HG03095 (cell line): ENCODE measurements around the gene RNU1-3.
"Not testable (repeated sequence)": the region's sequence is repeated elsewhere in the genome, so short reads cannot be mapped to it uniquely, and the experiment has no call there.

Experiments used
- ATAC-seq: cut with Tn5 transposase; IDR thresholded peaks from one replicate; pipeline ENCODE4 v1.9.1; 2021; ENCODE audit warnings: moderate library complexity; ENCODE audit not compliant: unreplicated experiment

The RNU1-3 gene

DNA sequence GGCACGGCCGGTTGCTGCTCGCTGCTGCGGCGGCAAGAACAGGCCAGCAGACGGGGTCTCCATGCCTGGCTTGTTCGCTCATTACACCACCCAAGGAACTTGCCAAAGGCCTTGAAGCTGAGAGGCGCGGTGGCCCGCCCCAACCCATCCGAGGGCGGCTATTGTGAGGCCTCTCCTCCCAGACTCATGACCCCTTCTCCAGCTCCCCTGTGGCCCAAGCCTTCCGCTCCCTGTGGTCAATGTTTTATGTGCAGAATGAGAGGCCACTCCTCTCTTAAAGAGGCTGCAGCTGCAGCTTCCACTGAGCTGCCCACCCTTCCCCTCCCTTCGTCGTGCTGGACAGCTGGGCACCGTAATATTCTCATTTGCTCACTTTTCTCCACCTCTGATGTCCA is 27.6 kb upstream of the RNU1-3 start:
- ATAC-seq: not testable (repeated sequence)

DNA sequence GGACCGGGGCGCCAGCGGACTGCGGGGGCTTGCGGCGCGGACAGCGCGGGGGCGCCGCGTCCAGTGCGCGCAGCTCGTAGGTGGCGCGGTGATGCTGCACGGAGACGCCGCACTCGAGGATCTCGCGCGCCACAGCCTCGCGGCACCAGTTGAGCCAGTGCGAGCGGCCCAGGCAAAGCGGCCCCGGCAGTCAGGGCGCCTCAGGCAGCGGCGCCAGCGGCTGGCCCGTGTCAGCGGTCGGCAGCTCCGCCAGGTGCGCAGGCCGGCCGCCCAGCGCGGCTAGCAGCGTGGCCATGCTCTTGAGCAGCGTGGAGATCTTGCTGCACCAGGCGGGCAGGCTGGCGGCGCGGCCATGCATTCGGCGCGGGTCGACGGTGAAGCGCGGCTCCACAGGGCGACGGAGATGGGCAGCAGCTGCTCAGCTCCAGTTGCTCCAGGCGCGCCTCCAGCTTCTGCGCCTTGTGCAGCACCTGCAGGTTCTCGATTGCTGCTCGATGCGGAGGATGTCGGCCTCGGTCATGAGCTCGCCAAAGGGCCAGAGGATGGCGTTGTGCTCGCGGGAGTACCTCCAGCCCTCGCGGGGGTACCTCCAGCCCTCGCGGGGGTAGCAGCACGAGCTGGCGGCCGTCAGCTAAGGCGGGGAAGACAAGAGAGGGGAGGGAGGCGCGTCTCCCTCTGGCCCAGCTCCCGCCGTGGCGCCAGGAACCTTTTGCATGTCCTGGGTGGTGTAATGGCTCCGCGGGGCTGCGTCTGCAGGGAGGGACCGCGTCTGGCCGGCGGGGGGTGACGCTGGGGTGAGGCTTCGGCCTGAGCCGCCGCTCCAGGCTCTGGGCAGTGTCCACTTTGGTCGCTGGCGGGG is 26.9 kb upstream of the RNU1-3 start:
- not testable (repeated sequence) for ATAC-seq

DNA sequence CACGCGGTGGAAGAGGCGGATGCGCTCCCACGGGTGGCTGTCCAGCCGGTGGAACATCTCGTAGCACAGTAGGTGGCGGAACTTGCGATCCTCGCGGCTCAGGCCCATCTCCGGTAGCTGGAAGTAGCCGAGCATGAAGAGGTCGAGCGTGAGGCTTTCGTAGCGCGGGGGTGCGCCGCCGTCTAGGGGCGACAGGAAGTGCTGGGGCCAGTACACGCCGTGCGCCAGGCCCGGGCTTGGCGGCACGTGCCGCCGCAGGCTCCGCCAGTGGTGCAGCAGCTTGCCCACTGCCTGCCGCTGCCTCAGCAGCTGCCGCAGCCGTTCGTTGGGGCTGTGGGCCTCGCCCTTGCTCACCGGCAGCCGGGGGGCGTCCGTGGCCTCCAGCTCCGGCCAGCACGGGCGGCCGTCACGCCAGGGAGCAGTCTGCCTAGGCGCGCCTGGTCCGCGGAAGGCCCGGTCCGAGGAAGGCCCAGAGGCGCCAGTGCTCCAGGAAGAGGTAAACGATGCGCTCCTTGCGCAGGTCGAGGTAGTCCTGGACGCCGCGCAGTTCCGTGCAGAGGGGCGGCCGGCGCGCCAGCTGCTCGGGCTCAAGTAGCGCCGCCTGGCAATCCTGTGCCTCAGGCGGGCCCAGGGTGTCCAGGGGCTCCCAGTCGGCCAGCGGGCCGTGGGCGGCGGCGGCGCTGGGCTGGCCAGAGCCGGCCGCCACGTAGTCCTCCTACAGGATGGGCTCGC is 26.1 kb upstream of the RNU1-3 start:
- not testable (repeated sequence) for ATAC-seq

DNA sequence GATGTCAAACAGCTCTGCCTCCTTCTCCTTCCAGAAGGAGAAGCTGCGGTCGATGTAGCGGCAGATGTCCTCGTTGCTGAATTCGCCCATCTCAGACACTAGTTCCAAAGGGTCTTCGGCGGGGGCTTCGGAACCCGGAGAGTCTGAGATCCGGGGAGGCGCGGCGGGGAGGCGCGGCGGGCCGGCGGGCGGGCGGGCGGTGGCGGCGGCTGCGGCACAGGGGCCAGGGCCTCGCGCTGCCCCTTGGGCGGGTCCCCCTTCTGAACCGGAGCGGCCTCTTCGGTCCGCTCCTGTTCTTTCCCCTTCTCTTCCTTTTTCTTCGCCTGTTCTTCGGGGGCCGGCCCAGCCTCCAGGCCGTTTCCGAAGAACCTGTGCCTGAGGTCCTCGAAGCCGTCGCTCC is 25.5 kb upstream of the RNU1-3 start:
- ATAC-seq: not testable (repeated sequence)

DNA sequence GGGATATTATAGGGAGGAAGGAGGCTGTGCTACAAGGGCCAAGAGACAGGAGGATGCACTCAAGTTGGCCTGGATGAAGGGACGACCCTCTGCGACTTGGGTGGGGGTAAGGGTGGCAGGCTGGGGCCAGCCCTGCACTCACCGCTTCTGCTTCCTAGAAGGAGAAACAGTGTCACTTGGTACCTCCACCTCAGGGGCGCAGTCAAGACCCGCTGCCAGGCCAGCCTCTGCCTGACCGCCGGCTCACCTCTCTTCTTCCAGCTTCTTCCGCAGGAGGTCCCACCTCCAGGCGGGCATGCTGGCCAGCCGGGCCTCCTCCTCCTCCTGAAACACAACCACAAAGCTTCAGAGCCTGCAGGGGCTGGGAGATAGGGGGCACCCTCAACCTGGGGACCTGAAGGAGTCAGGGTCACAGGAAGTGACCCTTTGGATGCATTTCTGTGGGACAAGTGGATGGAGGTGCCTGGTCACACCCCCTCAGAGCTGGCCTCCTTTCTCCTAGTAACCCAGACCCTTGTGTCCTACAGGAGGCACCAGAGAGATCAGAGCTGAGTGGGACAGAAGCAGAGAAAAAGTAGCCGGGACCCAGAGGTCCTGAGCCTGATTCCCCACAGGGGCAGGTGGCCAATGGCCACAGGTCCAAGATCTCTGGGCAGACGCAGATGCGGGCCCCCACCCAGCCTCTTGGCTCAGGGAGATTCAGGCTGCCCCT is 24.4 kb upstream of the RNU1-3 start:
- ATAC-seq: not testable (repeated sequence)

DNA sequence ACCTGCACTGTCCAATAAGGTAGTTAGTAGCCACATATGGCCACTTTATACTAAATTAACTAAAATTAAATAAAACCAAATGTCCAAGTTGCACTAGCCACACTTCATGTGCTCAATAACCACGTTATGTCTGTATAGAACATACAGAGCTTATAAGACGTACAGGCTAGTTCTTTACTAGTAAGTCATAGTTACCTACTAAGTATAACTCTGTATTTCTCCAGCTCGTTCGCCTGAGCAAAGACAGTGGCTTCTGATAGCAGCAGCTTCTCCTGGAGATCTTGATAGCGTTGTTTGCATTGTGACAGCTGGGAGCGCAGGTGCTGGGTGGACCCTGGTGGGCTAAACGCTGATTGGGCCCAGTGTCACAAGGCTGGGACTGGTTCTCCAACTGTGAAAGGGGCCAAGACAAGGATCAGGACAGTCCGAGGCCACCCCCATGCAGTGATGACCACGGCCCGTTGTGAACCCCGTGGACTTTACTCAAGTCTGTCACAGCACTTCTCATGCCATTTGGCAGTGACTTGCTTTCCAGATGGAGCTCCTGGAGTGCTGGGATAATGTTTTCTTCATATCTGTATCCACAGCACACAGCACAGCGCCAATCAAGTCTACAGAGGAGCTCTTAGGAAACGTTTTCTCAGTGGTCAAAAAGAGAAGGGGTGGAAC is 20.5 kb upstream of the RNU1-3 start:
- ATAC-seq: not testable (repeated sequence)

DNA sequence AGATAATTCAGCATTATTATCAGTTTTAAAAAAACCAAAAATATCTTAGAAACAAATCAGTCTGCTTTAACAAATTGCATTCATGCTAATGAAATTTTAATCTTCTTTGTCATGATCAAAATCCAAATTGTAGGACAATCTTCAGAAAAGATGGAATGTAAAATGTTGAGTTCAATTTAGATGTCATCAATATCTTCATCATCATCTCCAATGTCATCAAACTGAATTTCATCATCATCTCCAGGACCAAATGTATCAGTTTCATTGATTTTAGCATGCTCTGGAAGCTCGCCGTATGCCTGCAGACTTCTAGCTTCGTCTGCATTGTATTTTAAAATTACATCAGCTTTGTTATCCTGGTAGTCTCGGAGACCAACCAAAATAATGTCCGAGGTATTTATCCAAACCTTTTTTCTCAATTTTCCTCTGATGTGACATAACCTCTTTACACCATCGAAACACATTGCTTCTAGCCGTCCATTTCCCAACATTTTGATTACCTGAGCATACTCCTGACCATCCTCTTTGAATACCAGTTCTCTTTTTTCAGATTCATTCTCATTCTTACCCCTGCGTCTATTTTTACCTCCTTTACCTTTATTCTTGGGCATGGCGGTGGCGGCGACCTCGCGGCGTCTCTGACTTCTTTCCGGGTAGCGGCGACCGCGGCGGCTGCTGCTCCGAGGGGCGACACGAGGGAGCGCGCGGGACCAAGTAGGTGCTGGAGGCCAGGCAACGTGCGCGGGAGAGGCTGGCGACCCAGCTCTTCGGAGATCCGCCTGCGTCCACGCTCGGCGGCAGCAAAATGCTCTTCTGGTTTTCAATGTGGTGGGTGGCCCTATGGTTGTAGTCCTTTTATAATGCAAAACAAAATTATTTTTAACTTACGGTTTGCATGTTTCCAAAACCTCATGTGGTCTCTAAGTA is 19.0 kb upstream of the RNU1-3 start:
- ATAC-seq: not testable (repeated sequence)

DNA sequence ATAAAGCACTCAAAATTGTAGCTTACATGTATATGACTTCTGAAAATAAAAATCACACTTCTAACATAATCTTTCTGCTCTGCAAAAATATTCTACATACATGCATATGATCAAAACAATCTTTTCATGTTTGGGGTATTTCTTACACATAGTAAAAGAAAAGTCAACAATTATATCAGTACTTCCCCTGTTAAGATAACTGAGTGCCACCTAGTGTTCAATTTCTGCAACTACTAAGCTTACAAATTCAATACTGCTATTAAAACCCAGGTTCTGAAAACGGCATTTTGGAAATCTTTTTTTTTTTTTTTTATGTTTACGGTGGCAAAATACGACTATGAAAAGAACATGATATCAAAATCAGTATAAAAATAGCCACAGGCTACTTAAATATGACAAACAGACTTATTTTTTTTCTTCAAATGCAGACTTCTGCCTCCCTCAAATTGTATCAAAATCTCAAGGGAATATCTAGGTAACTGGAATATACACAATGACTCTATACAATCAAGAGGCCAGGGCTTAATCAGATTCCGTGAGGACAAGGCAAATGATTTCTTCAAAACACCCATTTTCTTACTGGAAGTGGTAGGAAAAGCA is 18.1 kb upstream of the RNU1-3 start:
- ATAC-seq: not testable (repeated sequence)

DNA sequence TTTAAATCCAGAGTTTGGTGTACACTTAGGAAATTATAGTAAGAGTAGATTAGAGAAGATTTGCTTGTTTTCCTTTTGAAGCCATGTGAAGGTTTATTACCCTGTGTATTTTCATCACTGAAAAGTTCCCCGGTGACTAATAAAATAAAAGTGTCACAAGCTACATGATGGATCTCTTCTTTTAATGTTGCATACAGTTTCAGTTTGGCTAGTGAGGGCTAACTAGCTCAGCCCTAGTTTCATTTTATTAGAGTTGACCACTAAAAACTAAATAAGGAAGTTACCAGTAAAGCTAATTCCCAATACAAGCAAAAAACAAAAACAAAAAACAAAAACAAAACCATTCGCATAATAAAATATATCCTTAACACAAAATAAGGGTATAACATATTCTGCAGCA is 17.4 kb upstream of the RNU1-3 start:
- ATAC-seq: not testable (repeated sequence)

DNA sequence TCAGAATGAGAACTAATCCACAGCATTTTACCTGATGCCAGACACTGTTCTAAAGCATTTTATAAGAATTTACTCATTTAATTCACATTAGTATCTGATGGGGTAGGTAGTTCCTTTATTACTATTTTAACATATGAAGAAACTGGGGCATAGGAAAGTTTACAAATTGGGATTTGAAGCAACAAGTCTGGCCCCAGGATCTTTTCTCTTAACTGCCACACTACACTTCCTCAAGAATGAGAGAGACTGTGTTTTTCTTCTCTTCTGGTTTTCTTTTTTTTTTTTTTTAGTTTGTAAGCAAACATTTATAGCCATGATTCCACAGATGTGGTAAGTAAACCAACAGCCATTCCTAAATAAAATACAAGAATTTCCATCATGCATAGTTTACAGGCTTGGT is 16.1 kb upstream of the RNU1-3 start:
- not testable (repeated sequence) for ATAC-seq

DNA sequence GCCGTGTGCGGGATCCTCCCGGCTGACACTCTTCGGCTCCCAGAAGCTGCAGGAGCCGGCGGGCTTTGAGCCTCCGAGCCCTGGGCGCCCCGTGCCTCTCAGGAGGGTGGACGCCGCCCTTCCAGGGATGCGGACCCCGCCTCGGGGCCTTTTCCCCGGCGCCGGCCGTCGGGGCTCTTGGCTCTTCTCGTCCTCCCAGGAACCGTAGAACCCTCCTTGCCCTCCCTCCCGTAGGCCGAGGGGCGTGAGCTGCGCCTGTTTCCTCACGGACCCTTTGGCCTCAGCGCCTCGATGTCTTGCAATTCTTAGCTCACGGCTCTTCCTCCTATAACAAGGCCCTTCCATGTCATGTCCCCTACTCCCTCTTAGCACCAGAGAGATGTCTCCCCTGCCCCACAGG is 13.6 kb upstream of the RNU1-3 start:
- ATAC-seq: not testable (repeated sequence)

DNA sequence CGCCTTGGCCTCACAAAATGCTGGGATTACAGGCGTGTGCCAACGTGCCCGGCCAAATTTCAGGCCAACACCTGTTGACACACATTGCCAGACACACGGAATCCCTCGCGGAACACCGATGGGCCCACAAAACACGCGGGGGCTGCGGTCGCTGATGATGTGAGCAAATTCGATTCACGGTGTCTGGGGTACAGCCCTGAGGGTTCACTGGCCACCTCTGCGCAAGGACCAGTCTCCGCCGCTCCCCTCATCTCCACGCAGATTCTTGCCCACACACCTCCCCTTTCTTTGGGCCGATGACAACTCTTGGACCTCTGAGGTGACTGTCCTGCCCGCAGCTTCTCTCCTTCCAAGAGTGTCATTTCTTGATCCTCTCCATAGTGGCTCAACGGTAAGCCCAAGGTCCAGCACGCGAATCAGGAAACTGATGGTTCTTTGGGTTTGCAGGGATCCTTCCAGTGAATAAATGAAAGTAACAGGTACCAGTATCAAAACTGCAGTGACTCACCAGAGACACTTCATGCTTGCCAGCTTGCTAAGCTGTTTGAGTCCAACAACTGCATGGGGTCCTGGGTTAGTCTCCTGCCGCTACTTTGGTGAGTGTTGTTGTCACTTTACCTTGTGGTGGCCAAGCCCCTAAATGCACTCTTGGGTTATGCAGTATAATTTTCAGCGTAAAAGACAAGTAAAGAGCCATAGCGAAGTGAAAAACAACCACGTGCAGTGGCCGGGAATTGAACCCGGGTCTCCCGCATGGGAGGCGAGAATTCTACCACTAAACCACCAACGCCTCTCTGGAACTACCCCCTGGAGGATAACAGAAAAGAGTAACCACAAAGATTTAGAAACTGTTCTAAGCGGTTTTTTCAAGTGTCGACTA is 11.0 kb upstream of the RNU1-3 start:
- no peak for ATAC-seq

DNA sequence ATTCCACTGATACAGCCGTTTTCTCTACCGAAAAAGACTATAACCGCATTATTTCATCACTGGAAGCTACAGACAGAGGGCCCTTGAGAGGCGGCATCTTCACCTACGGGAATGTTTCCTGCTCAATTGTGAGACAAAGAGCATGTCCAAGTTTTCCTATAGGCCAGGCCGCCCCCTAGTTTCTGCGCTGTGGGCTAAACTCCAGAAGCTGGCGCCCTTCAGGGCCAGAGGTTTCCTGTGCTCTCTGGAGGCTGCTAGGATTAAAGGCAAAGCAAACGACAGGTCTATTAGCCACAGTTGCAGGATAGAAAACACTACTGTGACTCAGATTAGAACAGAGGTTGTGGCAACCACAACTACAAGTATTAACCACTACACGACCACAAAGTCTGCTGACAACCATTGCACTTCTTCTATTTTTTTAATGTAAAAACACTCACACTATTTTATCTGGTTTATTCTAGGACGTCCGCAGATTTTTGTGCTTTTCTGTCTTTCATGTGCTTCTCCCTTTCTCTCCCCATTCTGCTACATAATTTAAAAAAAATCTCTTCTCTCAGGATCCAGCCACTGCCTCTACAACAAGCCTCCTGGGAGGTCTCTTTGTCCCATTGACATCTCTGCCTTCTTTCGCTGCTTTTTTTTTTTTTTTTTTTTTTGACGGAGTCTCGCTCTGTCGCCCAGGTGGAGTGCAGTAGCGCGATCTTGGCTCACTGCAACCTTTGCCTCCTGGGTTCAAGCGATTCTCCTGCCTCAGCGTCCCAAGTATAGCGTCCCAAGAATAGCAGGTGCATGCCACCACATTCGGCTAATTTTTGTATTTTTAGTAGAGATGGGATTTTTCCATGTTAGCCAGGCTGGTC is 10.1 kb upstream of the RNU1-3 start:
- not testable (repeated sequence) for ATAC-seq

DNA sequence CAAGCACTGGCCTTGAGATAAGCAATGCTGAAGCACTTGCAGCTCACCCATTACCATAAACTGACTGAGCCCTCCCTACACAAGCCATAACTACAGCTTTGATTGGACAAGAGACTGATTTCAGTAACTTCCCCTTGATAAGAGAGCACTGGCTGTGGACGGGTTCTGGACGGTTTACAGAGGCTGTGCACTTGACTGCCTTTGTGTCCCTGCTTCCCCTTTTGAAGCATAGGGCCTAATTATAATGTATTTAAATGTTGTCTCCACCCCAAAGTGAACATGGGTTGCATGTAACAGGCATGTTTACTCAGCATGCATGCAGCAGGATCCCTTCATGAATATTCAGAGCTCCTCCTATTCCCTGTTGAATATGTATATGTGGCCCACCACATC is 8.4 kb upstream of the RNU1-3 start:
- ATAC-seq: not testable (repeated sequence)

DNA sequence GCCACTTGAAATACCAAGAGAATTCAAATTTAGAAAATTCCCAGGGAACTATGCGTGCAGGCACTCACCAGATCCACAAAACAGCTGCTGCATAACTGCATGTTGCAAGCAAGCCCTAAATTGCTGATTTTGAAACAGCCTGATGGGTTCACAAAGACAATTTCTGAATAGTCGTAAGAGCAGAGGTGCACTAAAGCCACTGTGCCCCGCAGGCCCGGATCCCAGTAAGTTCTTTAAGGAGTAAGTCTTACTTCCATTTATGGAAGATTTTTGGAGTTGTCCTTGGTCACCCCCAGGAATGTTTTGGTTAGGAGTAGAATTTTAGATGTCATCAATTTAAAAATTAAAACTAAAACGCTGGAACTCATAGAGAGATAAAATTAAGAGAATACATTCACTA is 7.2 kb upstream of the RNU1-3 start:
- not testable (repeated sequence) for ATAC-seq

DNA sequence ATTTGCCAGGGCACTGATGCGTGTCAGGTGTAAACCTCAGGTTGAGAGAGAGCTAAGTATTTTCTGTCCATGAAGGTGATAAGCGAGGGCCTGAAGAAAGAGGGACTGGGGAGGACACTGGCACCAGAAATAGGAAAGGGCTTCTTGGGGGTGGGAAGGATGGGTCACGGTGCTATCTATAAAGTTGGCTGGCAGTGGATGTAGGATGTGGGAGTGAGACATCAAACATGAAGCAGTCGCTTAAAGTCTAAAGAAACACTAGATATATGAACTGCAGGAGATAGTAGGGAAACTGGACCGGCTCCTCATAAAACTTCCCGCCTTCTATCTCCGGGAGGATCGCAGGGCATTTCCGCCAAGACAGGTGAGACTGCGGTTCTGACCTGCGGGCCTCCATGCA is 912 bp downstream of the RNU1-3 start:
- ATAC-seq: not testable (repeated sequence)

DNA sequence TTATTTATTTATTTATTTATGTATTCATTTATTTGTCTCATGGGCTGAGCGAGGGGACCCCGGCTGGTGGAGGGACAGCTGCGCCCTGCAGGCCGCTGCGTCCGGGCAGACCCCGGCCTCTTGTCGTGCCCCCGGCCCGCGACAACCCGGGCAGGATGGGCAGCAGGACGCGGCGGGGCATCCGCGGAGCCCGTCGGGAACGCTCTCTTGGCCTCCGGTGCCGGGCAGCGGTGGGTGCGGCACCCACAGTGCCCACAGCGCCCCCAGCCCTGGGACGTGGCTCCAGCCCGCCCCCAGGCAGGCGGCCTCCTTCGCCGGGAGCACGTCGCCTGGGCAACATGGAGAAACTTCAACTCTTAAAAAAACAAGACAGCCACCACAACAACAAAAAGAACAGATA is 8.5 kb downstream of the RNU1-3 start:
- not testable (repeated sequence) for ATAC-seq
